ENCODE data around the gene S100A1.

S100A1 gene

GRCh38 chr1:153602749-153603148 is 25.5 kb upstream of the S100A1 start:
- DNase-seq (ENCODE audit: low read depth) = no peak
- H3K4me3 ChIP-seq (ENCODE audit: low read depth, low read length) = no peak overlapping the region
- no peak for TF ChIP-seq CTCF (IDR thresholded peaks at IDR 0.05; ENCODE audit: low read depth, low read length, missing control alignments)

- no peak for DNase-seq (ENCODE audit: low read depth)
- TF ChIP-seq CTCF (IDR thresholded peaks at IDR 0.05; ENCODE audit: low read depth, low read length, missing control alignments) = no peak
- H3K4me3 ChIP-seq (ENCODE audit: low read depth, low read length) = no peak overlapping the region
Observed at GRCh38 chr1:153606194-153606593, 22.0 kb upstream of the S100A1 start.

GRCh38 chr1:153607381-153607780 is 20.9 kb upstream of the S100A1 start:
- DNase-seq (ENCODE audit: low read depth) = no peak
- TF ChIP-seq CTCF (IDR thresholded peaks at IDR 0.05; ENCODE audit: low read depth, low read length, missing control alignments) = no peak
- H3K4me3 ChIP-seq (ENCODE audit: low read depth, low read length) = no peak overlapping the region

- no peak overlapping the region for H3K4me3 ChIP-seq (ENCODE audit: low read depth, low read length)
- no peak for DNase-seq (ENCODE audit: low read depth)
- no peak for TF ChIP-seq CTCF (IDR thresholded peaks at IDR 0.05; ENCODE audit: low read depth, low read length, missing control alignments)
Observed at GRCh38 chr1:153608089-153608682, 20.0 kb upstream of the S100A1 start.

- no peak for DNase-seq (ENCODE audit: low read depth)
- no peak for TF ChIP-seq CTCF (IDR thresholded peaks at IDR 0.05; ENCODE audit: low read depth, low read length, missing control alignments)
- H3K4me3 ChIP-seq (ENCODE audit: low read depth, low read length) = no peak overlapping the region
Observed at GRCh38 chr1:153608742-153609584, 19.3 kb upstream of the S100A1 start.

GRCh38 chr1:153609585-153609907 is 18.7 kb upstream of the S100A1 start:
- DNase-seq (ENCODE audit: low read depth) = no peak
- no peak overlapping the region for H3K4me3 ChIP-seq (ENCODE audit: low read depth, low read length)
- no peak for TF ChIP-seq CTCF (IDR thresholded peaks at IDR 0.05; ENCODE audit: low read depth, low read length, missing control alignments)

- no peak for TF ChIP-seq CTCF (IDR thresholded peaks at IDR 0.05; ENCODE audit: low read depth, low read length, missing control alignments)
- no peak for DNase-seq (ENCODE audit: low read depth)
- H3K4me3 ChIP-seq (ENCODE audit: low read depth, low read length) = no peak overlapping the region
Observed at GRCh38 chr1:153610334-153610733, 17.9 kb upstream of the S100A1 start.
